ENCODE measurements around the gene RETREG1.

DNA sequence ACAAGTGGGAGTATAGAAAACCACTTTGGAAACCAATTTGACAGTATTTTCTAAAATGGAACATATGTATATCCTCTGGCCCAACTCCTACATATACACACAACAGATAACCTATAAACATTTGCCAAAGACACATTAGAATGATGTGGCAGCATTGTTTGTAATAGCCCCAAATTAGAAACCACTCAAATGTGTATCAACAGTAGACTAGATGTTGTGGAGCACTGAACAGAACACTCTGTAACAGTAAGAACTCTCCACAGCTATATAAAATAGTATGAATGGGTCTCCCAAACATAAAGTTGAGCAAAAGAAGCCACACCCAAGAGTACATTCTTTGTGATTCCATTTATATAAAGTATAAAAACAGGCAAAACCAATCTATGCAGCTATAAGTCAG, 157.3 kb downstream of the RETREG1 start:
- TF ChIP-seq, protein P1, sequence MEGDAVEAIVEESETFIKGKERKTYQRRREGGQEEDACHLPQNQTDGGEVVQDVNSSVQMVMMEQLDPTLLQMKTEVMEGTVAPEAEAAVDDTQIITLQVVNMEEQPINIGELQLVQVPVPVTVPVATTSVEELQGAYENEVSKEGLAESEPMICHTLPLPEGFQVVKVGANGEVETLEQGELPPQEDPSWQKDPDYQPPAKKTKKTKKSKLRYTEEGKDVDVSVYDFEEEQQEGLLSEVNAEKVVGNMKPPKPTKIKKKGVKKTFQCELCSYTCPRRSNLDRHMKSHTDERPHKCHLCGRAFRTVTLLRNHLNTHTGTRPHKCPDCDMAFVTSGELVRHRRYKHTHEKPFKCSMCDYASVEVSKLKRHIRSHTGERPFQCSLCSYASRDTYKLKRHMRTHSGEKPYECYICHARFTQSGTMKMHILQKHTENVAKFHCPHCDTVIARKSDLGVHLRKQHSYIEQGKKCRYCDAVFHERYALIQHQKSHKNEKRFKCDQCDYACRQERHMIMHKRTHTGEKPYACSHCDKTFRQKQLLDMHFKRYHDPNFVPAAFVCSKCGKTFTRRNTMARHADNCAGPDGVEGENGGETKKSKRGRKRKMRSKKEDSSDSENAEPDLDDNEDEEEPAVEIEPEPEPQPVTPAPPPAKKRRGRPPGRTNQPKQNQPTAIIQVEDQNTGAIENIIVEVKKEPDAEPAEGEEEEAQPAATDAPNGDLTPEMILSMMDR (conservative IDR thresholded peaks at IDR 0.05): no peak
- TF ChIP-seq ZFX (IDR thresholded peaks at IDR 0.05): no peak

Measured in C4-2B (cell line).